GM18508 (cell line): ENCODE measurements around the gene RSKR.
"Not testable (repeated sequence)": the region's sequence is repeated elsewhere in the genome, so short reads cannot be mapped to it uniquely, and the experiment has no call there.

Experiments
- ATAC-seq: cut with Tn5 transposase; IDR thresholded peaks from one replicate; pipeline ENCODE4 v1.9.1; 2021; ENCODE audit warnings: moderate number of reproducible peaks; ENCODE audit not compliant: insufficient read depth, unreplicated experiment

The RSKR gene, protein sequence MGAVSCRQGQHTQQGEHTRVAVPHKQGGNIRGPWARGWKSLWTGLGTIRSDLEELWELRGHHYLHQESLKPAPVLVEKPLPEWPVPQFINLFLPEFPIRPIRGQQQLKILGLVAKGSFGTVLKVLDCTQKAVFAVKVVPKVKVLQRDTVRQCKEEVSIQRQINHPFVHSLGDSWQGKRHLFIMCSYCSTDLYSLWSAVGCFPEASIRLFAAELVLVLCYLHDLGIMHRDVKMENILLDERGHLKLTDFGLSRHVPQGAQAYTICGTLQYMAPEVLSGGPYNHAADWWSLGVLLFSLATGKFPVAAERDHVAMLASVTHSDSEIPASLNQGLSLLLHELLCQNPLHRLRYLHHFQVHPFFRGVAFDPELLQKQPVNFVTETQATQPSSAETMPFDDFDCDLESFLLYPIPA

DNA sequence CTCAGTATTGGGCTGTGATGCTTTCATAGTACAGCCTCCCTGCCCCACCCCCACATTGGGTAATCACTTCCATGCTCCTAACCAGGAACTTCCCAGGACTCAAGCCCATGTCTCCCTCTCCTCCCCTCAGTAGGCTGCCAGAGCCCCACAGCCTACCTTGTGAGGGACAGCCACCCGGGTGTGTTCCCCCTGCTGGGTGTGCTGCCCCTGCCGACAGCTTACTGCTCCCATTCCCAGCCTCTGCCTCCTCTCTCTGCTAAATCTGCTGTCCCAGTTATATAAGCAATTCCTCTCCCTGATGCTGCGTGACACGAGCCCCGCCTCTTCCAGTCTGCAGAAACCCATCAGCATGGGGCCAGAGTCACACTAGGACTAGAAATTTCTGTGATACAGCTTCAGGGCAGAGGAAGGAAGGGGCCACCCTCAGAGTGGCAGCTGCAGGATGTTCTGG lies at the start of gene RSKR:
RSKR (minus strand) TSS at position 255 of the 451 bp plus-strand sequence; CDS start at position 231, 24 bp downstream.
- ATAC-seq, result no peak

DNA sequence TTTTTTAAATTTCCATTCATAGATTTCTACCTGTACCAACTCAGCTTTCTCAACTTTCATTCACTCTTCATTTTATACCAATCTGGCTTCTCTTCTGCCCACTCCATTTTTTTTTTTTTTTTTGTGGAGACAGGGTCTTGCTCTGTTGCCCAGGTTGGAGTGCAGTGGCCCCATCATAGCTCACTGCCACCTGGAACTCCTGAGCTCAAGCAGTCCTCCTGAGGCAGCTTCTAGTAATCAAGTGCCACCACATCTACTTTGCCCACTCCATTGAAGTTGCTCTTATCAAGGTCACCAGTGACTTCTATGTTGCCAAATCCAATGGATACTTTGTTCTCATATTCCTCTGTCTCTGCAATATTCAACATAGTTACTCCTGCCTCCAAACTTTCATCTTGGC lies 49.7 kb upstream of the RSKR start:
- no peak for ATAC-seq

DNA sequence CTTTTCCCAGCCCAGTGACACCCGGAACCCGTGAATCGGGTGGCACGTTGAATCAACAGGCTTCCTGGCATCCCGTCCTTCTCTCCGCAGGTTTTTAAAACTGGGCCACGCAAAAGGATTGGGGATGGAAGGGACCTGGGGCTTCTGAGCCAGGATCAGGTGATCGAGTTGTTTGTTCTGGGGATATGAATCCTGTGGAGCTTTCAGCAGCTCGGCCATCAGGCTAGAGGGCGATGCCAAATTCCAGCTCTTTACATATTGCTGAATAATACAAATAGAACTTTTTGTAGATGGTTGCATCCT lies 48.5 kb upstream of the RSKR start:
- no peak for ATAC-seq

DNA sequence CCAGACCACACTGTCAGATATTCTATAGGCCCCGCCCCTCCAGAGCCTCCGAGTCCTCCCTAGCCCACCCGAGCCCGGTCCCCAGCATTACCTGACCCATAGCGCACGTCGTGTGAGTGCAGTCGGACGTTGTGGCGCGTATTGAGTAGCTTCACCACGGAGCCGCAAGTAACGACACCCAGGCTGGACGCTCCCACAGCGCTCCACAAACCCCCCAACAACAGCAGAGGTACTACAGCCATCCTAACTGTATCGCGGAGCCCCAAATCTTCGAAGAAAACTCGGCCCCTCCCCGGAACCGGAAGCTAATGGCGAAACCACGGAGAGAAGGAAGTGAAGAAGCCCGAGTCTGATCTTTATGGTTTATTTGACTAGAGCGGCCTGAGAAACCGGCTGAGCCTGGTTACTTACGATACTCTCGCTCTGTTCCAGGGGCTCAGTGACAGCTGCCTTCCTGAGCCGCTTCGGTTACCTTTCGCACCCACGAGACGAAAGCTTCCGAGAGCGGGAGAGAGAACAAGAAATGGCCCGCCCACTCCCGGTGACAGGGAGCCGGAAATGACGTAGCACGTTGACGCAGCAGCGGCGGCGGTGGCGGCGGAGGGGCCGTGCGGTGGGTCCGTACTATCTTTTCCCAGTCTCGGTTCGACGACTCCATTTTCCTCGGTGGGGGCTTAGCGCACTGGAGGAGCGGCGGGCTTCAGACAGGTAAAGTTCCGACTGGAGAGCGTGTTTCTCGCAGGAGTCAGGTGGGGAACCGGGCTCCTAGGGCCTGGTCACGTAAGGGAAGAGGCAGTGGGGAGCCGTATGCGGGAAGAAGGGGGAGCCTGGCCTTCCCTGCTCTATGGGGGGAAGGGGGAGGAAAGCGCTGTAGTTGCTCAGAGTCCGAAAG lies 47.9 kb upstream of the RSKR start, which contains the start of the genes SDF2 and SUPT6H:
SDF2 (minus strand) TSS at position 272 of the 892 bp plus-strand sequence; CDS start at position 242, 30 bp downstream.
SUPT6H (plus strand) TSS at position 571 of the 892 bp plus-strand sequence. CDS start 11,197 bp downstream, outside the sequence.
- ATAC-seq, result peak; percentile 45

DNA sequence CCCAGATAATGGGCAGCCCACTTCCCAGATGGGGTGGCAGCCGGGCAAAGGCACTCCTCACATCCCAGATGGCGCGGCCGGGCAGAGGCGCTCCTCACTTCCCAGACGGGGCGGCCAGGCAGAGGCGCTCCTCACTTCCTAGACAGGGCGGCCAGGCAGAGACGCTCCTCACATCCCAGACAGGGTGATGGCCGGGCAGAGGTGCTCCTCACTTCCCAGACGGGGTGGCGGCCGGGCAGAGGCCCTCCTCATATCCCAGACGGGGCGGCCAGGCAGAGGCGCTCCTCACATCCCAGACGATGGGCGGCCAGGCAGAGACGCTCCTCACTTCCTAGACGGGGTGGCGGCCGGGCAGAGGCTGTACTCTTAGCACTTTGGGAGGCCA lies 45.5 kb upstream of the RSKR start:
- ATAC-seq, result not testable (repeated sequence)

DNA sequence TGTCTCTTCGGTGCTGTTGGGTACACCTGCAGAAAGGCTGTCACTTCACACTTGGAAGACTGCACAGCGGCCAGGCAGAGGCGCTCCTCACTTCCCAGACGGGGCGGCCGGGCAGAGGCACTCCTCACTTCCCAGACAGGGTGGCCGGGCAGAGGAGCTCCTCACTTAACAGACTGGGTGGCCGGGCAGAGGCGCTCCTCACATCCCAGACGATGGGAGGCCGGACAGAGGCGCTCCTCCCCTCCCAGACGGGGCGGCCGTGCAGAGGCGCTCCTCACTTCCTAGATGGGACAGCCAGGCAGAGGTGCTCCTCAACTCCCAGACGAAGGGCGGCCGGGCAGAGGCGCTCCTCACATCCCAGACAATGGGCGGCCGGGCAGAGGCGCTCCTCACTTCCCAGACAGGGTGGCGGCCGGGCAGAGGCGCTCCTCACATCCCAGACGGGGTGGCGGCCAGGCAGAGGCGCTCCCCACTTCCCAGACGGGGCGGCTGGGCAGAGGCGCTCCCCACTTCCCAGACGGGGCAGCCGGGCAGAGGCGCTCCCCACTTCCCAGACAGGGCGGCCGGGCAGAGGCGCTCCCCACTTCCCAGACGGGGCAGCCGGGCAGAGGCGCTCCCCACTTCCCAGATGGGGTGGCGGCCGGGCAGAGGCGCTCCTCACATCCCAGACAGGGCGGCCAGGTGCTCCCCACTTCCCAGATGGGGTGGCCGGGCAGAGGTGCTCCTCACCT lies 44.9 kb upstream of the RSKR start:
- ATAC-seq, result not testable (repeated sequence)

DNA sequence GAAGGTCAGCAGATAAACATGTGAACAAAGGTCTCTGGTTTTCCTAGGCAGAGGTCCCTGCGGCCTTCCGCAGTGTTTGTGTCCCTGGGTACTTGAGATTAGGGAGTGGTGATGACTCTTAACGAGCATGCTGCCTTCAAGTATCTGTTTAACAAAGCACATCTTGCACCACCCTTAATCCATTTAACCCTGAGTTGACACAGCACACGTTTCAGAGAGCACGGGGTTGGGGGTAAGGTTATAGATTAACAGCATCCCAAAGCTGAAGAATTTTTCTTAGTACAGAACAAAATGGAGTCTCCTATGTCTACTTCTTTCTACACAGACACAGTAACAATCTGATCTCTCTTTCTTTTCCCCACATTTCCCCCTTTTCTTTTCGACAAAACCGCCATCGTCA lies 44.4 kb upstream of the RSKR start:
- not testable (repeated sequence) for ATAC-seq

DNA sequence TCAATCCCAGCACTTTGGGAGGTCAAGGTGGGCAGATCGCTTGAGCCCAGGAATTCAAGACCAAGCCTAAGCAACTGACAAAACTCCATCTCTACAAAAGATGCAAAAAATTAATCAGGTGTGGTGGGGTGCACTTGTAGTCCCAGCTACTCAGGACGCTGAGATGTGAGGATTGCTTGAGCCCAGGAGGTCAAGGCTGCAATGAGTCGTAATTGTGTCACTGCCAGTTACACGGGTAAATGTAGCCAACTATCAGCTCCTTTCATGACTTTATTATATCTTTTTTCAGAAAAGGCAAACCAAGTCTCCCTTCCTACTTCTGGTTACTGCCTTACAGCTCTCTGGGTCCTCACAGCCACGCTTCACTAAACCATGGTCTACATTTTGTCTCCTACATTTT lies 43.8 kb upstream of the RSKR start:
- no peak for ATAC-seq

DNA sequence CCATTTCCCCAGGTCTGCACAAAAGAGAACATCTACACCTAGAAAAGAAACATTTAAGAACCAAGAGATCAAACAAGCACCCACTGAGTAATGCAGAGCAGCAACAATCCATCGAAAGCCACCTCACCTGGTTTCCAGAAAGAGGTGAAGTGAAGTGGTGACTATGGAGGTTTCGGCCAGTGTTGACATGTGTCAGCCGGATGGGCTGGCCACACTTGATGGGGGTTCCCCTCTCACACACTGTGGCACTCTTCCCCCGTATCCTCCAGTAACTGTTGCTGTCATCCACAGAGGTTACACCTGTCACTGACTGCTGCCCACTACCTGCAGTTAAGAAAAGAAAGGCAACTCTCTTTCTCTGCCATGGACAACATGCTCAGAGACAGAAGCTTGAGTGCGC lies 41.2 kb upstream of the RSKR start:
- ATAC-seq, result no peak

DNA sequence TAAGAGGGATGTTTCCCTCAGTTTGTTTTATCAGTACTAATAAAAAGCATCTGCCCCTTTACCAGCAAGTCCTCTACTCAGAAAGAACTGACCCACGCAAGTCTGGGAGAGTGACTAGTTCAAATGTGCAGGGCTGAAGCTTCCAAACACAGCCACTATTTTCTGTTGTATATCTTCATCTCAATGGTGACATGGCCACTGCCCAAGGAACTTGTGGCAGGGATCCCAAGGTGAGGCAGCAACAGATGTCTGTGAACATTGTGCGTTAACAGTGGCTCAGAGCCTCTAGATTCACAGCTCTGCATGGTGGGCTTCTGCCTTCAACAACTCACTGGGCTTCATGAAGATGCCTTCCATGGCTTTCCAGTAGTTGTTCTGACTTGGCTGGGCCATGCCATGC lies 34.7 kb upstream of the RSKR start:
- no peak for ATAC-seq

DNA sequence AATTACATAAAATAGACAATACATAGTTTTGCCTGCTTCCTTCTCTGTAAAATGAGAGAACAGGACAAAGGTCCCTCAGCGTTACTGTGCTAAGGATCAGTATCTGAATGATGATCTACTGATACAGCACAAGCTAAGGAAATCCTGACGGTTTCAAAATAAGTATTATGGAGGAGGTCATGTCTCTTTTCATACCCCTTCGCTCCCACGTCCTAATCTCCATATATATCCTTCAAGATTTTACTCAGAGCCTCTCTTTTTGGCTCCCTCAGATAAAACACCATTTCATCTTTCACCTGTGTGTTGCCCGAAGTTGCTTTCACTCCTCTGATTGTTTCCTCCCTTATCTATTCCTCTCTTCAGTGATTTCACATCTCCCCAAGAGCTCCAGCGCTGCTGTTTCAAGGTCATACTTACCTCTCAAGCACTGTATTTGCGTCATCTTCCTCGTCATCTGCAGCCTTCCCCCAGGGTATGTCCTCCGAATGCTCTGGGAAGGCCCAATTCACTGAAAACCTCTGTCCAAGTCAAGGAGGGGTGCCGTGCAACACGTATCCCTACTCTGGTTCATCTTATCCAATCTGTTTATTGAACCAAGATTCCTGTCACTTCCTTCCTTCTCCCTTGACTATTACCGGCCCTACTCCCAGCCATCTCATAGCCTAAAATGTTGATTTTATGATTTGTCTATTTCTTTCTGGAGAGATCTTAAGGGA lies 32.2 kb upstream of the RSKR start:
- ATAC-seq, result no peak

DNA sequence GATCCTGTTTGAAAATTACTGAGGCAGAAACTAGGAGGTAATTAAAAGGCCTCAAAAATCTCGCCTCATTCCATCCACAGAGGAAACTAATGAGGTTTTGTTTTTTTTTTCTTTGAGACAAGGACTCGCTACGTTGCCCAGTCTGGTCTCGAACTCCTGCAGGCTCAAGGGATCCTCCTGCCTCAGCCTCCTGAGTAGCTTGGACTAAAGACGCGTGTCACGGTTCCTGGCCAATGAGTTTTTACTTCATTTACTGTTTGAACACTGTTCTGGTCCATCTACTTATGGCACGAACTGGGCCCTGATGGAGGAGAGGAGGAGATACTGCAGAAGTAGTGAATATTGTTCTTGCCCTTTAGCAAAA lies 31.6 kb upstream of the RSKR start:
- ATAC-seq, result no peak

DNA sequence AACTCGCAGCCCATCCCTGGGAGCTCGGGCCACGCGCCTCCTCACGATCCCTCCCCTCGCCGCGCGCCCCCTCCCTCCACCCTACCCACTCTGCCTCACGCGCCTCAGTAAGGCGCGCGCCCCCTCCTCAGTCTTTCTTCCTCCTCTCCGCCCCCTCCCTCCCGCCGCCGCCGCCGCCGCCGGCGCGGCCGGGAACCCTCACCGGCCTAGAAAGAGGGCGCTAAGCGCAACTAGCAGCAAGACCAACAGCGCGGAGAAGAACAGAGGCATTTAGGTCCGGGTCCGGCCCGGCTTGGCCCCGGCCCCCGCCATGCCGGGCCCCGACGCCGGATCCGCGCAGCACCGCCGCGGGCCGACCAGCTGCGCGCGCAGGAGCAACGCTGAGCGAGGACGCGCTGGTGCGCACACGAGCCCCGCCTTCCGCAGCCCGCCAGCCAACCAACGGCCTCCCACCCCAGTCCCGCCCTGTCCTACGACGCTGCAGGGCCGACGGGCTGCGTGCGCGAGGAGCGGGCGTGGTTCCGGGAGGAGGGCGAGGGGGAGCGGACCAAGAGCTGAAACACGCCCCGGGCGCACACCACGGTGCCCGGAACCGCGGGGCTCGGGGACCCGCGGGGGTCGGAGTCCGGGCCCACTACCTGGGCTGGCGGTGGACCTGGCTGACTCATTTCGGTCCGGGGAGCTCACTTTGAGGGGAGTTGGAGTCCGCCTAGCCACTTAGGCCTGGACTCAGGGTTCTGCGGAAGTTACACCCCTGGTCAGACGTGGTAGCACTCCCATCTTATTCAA lies 31.0 kb upstream of the RSKR start, which contains the start of gene BLTP2:
BLTP2 (minus strand) TSS at position 372 of the 789 bp plus-strand sequence; CDS start at position 270, 102 bp downstream.
- peak; percentile 52 for ATAC-seq

DNA sequence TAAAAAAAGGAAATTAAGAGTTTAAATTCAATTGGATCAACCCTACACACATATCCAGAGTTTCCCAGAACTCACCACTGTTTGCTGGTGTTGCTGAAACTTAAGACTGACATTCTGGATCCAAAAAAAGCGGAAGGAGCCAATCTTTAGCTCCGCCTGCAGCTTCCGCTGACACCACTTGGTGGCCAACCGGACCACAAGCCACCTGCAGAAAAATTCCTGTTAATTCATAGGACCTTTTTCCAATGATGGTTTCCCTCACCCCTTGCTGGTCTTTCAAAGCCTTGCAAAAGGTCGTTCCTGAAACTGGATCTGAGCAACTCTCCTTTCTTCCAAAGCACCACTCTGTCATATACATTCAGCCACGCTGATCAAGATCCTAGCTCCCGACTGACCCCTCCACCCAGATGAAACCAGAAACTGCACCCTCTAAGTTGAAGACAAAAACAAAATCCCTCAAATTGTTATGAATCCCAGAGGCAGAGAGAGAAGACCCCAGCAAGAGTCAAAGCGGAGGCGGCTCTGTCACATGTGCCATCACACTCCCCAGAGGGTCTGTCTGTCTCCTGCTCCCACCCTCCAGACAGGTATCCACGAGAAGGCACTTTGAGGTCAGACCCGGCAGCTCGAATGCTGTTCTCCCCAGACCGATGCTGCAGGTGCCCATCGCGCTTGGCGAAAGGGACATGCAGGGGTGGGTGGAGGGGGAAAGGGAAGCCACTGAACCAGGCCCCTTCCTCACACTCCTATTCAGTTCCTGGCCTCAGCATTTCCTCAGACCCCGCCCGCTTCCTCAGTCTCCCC lies 30.2 kb upstream of the RSKR start:
- no peak for ATAC-seq

DNA sequence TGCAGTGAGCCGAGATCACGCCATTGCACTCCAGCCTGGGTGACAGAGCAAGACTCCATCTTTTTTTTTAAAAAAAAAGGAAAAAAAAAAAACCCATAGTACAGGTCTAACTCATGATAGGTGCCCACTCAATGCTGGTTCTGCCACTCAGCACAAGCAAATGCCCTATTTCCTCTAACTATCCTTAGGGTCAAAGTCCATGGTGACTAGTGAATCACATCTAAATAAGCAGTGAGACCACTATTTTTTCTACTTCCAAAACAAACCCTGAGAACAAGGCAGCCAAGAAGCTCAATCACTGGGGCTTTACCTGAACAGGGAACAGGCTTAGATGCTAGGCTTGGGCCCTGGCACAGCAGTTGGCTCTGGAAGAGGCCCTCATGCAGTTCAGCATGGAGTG lies 27.6 kb upstream of the RSKR start:
- no peak for ATAC-seq

DNA sequence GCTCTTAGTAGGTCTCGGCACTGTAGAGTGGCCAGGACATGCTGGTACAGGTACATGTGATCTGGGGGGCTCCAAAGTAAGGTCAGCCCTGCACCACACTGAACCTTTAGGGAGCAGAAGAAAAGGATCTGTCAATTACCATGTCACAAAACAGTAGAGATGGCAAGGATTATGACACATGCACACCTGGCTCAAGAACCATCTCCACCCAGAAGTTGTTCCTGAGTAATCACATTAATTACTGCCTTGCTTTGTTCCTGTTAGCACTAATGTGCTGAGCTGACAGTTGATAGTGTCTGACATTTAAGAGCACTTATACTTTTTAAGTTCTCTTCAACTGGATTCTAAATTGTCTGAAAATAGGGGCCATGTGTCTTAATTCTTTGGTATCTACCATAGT lies 21.5 kb upstream of the RSKR start:
- ATAC-seq, result no peak

DNA sequence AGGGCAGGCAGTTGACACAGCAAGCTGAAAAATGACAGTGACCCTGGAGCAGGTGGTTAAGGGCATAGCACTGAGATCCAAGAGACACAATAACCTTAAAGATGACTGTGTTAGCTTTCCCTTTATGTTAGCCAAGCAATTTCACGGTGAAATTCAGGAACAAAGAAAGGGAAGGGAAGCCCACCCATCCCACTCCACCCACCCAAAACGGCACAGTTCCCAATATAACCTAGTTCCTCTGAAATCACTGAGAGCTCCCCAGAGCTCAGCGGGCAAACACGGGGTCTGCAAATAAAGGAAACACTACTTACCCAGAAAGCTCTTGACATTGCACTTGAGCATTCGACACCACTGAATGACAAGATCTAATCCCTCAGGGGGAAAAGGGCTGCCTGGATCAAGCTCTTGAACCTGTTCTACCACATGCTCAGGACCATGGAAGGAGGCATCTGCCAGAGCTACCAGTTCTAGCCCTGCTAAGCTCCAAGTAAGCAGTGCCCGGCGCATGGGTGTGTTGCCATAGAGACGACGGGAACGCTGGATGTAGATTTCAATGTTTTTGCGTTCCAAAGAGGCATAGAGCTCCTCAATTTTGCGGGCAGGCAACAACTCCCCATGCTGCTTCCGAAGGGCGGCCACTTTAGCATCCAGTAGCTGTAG lies 20.4 kb upstream of the RSKR start:
- no peak for ATAC-seq

DNA sequence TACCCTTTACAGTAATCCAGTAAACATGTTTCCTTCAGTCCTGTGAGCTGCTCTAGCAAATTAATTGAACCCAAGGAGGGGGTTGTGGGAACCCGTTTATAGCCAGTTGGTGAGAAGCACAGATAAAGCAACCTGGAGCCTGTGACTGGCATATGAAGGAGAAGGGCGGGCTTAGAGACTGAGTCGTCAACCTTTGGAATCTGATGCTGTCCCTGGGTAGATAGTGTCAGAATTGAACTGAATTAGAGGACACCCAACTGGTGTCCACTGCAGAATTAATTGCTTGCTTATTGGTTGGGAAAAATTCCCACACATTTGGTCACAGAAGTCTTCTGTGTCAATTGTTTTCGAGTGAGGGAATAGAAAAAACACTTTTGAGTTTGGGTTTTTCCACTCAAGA lies 12.8 kb upstream of the RSKR start:
- ATAC-seq, result no peak
